ENCODE results near the gene ABHD17B. TPM values are rescaled to one million over a fixed set of nuclear protein-coding genes. Genes with fewer than 3 reads are reported as not detected.

ABHD17B gene
- total RNA-seq, 3 donors from 2014 or later, result 13.6 to 26.3 (median 23.3) TPM

GRCh38 chr9:71895117-71895516 is 15.9 kb downstream of the ABHD17B start:
- H3K36me3 ChIP-seq, result no peaks in the 10 kb centered on the region
- intact Hi-C loops (cut with DNase I; ENCODE audit: low total_unique reads), result no loop called here
- H3K4me1 ChIP-seq, result no peaks in the 10 kb centered on the region
- H3K4me3 ChIP-seq, result no peak overlapping the region
- no peak for DNase-seq (ENCODE audit: low spot score in 2 of 2)
- no peak for TF ChIP-seq POLR2A (IDR thresholded peaks at IDR 0.05)
- TF ChIP-seq CTCF (IDR thresholded peaks at IDR 0.05), result no peak
- no peak for TF ChIP-seq POLR2AphosphoS5 (IDR thresholded peaks at IDR 0.05)
- no peaks in the 10 kb centered on the region for H3K9me3 ChIP-seq
- no peak overlapping the region for H3K27ac ChIP-seq
- no peaks in the 10 kb centered on the region for H3K27me3 ChIP-seq

- intact Hi-C loops (cut with DNase I; ENCODE audit: low total_unique reads), result no loop called here
- H3K27me3 ChIP-seq, result no peaks in the 10 kb centered on the region
- no peaks in the 10 kb centered on the region for H3K9me3 ChIP-seq
- no peak for DNase-seq (ENCODE audit: low spot score in 2 of 2)
- H3K4me3 ChIP-seq, result no peak overlapping the region
- H3K27ac ChIP-seq, result no peak overlapping the region
- H3K36me3 ChIP-seq, result no peaks in the 10 kb centered on the region
- no peaks in the 10 kb centered on the region for H3K4me1 ChIP-seq
- TF ChIP-seq CTCF (IDR thresholded peaks at IDR 0.05) (no peak), POLR2AphosphoS5 (IDR thresholded peaks at IDR 0.05) (no peak), POLR2A (IDR thresholded peaks at IDR 0.05) (no peak)
Observed at GRCh38 chr9:71891557-71892189, 19.3 kb downstream of the ABHD17B start.

- TF ChIP-seq POLR2AphosphoS5 (IDR thresholded peaks at IDR 0.05) (no peak), CTCF (IDR thresholded peaks at IDR 0.05) (no peak), POLR2A (IDR thresholded peaks at IDR 0.05) (no peak)
- Histone ChIP-seq H3K9me3 (no peaks in the 10 kb centered on the region), H3K4me3 (no peak overlapping the region), H3K36me3 (no peaks in the 10 kb centered on the region), H3K27ac (no peak overlapping the region), H3K4me1 (no peaks in the 10 kb centered on the region), H3K27me3 (no peaks in the 10 kb centered on the region)
- intact Hi-C loops (cut with DNase I; ENCODE audit: low total_unique reads), result no loop called here
- DNase-seq (ENCODE audit: low spot score in 2 of 2), result no peak
Observed at GRCh38 chr9:71890042-71890679, 20.8 kb downstream of the ABHD17B start.

- DNase-seq (ENCODE audit: low spot score in 2 of 2), result no peak
- H3K27me3 ChIP-seq, result no peaks in the 10 kb centered on the region
- TF ChIP-seq CTCF (IDR thresholded peaks at IDR 0.05) (no peak), POLR2A (IDR thresholded peaks at IDR 0.05) (no peak), POLR2AphosphoS5 (IDR thresholded peaks at IDR 0.05) (no peak)
- intact Hi-C loops (cut with DNase I; ENCODE audit: low total_unique reads), result no loop called here
- peaks cover 6 to 16% of the 10 kb centered on the region in 2 donors for H3K9me3 ChIP-seq
- H3K4me3 ChIP-seq, result no peak overlapping the region
- no peaks in the 10 kb centered on the region for H3K4me1 ChIP-seq
- H3K27ac ChIP-seq, result no peak overlapping the region
- H3K36me3 ChIP-seq, result no peaks in the 10 kb centered on the region
Observed at GRCh38 chr9:71887362-71887761, 23.6 kb downstream of the ABHD17B start.

- intact Hi-C loops (cut with DNase I; ENCODE audit: low total_unique reads), result no loop called here
- TF ChIP-seq POLR2A (IDR thresholded peaks at IDR 0.05) (no peak), CTCF (IDR thresholded peaks at IDR 0.05) (no peak), POLR2AphosphoS5 (IDR thresholded peaks at IDR 0.05) (no peak)
- Histone ChIP-seq H3K9me3 (peaks cover 6 to 16% of the 10 kb centered on the region in 2 donors), H3K4me1 (no peaks in the 10 kb centered on the region), H3K27ac (no peak overlapping the region), H3K36me3 (no peaks in the 10 kb centered on the region), H3K27me3 (no peaks in the 10 kb centered on the region), H3K4me3 (no peak overlapping the region)
- no peak for DNase-seq (ENCODE audit: low spot score in 2 of 2)
Observed at GRCh38 chr9:71886541-71886940, 24.5 kb downstream of the ABHD17B start.

Data from breast epithelium (tissue), 4 donors.